Colonic mucosa (tissue), 4 donors: ENCODE results near the gene SSUH2. TPM values are rescaled to one million over a fixed set of nuclear protein-coding genes. Genes with fewer than 3 reads are reported as not detected.

Source experiments
- DNase-seq: peaks from one replicate; pipeline ENCODE4 v3.0.0-alpha.2; 2020
- H3K27ac ChIP-seq: fragments of 200-600 bp; one replicate; pipeline ENCODE4 v1.8.0; 2021
- H3K27me3 ChIP-seq: fragments of 200-600 bp; one replicate; pipeline ENCODE4 v1.8.0; 2021
- H3K36me3 ChIP-seq: fragments of 200-600 bp; one replicate; pipeline ENCODE4 v1.8.0; 2021
- H3K4me1 ChIP-seq: fragments of 200-600 bp; one replicate; pipeline ENCODE4 v1.8.0; 2021; ENCODE audit warnings: mild to moderate bottlenecking
- H3K4me3 ChIP-seq: fragments of 200-600 bp; one replicate; pipeline ENCODE4 v1.8.0; 2021
- H3K9ac ChIP-seq, 2 donors: one replicate each; pipeline ENCODE4 v1.7.0; 2013; ENCODE audit warnings: control low read depth in 2 of 2, low read depth in 2 of 2, low read length in 2 of 2
- H3K9me3 ChIP-seq: fragments of 200-600 bp; one replicate; pipeline ENCODE4 v1.8.0; 2021
- CTCF ChIP-seq: fragments of 200-600 bp; IDR thresholded peaks from one replicate; pipeline ENCODE4 v1.8.0; 2022; ENCODE audit warnings: antibody characterized with exemption, mild to moderate bottlenecking
- intact Hi-C: fragments of 100-400 bp; cut with DNase I; formaldehyde crosslinking; loops from one replicate; pipeline ENCODE4 v1.14.1; 2022
- total RNA-seq, 2 donors: library from RNA; stranded (reverse); fragmentation: NEBNext Ultra II Directional in 1 of 2; extraction: Animal tissue kit (Norgen Biotek cat#: 25700) in 1 of 2; gene quantifications; one replicate each; pipeline ENCODE4 v1.2.1, GENCODE V29; 2021
- donor health status: healthy.
- donor health status: DM: no; HTN: no; CAD: no.
- donor health status: DM: no; HTN: no; CAD: no.

SSUH2 gene
- total RNA-seq, 2 donors from 2014 or later, result 1.2 to 4.9 TPM

GRCh38 chr3:8576436-8576835 lies 68.2 kb downstream of the SSUH2 start:
- H3K27me3 ChIP-seq, result no peaks in the 10 kb centered on the region
- no peak overlapping the region for H3K4me3 ChIP-seq
- H3K27ac ChIP-seq, result no peak overlapping the region
- intact Hi-C loops, result no loop called here
- no peak overlapping the region for H3K9ac ChIP-seq
- no peaks in the 10 kb centered on the region for H3K36me3 ChIP-seq
- no peak for DNase-seq
- TF ChIP-seq CTCF, result no peak
- no peaks in the 10 kb centered on the region for H3K9me3 ChIP-seq
- H3K4me1 ChIP-seq, result no peaks in the 10 kb centered on the region

DNA sequence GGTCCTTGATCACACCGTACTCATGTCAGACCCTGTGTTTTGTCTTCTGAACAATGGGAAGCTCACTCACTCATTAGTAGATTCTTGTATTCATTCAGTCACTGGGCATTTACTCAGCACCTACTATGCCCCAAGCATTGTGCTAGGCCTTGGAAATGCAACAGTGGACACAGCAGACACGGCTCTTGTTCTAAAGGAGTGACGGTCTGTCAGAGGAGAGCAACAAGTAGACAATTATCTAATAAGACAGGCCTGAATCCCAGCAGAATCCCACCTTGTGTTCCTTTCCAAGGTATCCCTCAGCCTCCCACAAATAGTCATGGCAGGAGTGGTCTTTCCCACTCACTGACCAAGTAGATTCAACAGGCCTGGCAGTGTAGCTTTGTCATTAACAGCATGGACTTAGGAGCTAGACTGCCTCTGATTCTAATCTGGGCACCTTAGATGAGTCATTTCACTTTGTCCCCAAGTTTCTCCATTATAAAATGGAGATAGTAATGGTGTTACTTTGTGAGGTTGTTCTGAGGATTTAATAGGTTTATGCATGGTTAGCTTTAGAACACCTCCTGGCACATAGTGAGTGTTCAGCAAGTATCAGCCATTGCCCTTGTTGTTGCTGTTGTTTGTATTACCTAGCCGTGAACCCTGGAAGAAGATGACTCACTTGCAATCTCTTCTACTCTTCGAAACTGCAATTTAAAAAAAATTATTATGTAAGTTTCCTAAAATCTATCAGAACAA lies 69.1 kb downstream of the SSUH2 start:
- Histone ChIP-seq H3K4me1 (no peaks in the 10 kb centered on the region), H3K4me3 (no peak overlapping the region), H3K9ac (no peak overlapping the region), H3K27me3 (no peaks in the 10 kb centered on the region), H3K36me3 (no peaks in the 10 kb centered on the region), H3K9me3 (no peaks in the 10 kb centered on the region), H3K27ac (no peak overlapping the region)
- TF ChIP-seq CTCF, result no peak
- no peak for DNase-seq
- intact Hi-C loops, result no loop called here

- Histone ChIP-seq H3K4me1 (no peaks in the 10 kb centered on the region), H3K27me3 (no peaks in the 10 kb centered on the region), H3K9ac (no peak overlapping the region), H3K27ac (no peak overlapping the region), H3K4me3 (no peak overlapping the region), H3K9me3 (no peaks in the 10 kb centered on the region), H3K36me3 (no peaks in the 10 kb centered on the region)
- DNase-seq, result no peak
- intact Hi-C loops, result no loop called here
- no peak for TF ChIP-seq CTCF
Measured at GRCh38 chr3:8574670-8575322, 69.8 kb downstream of the SSUH2 start.

GRCh38 chr3:8574040-8574669 lies 70.4 kb downstream of the SSUH2 start:
- Histone ChIP-seq H3K4me1 (no peaks in the 10 kb centered on the region), H3K27ac (no peak overlapping the region), H3K36me3 (no peaks in the 10 kb centered on the region), H3K9ac (no peak overlapping the region), H3K9me3 (no peaks in the 10 kb centered on the region), H3K27me3 (no peaks in the 10 kb centered on the region), H3K4me3 (no peak overlapping the region)
- no peak for TF ChIP-seq CTCF
- intact Hi-C loops, result no loop called here
- no peak for DNase-seq

DNA sequence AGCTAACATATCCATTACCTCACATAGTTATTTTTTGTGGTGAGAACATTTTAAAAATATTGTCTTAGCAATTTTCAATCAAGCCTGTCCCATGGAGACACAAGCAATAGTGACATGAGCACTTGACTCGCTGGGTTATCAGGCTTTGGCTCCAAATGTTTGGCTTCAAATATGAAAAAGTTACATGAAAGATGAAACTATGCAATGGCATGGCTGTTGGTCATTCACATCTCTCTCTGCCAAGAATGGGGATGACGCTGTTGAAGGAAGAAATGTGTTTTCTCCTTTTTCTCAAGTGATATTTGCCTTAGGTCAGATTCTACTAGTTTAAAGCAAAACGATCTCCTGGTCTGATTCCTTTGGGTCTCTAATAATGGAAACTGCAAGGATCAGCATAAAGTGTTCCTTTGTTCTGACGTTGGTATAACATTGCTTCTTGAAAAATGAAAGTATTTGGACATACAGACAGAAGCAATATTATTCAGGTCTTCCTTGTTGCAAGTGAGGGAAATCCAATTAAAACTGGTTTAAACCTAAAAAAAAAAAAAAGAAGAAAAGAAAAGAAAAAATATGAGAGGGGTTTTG lies 71.2 kb downstream of the SSUH2 start:
- no peak overlapping the region for H3K27ac ChIP-seq
- intact Hi-C loops, result no loop called here
- no peaks in the 10 kb centered on the region for H3K9me3 ChIP-seq
- no peak overlapping the region for H3K9ac ChIP-seq
- H3K27me3 ChIP-seq, result no peaks in the 10 kb centered on the region
- H3K4me3 ChIP-seq, result no peak overlapping the region
- no peaks in the 10 kb centered on the region for H3K36me3 ChIP-seq
- no peak for TF ChIP-seq CTCF
- H3K4me1 ChIP-seq, result no peaks in the 10 kb centered on the region
- no peak for DNase-seq
